Measurements from ENCODE around the gene TRPM8.
"Not testable (repeated sequence)": the region's sequence is repeated elsewhere in the genome, so short reads cannot be mapped to it uniquely, and the experiment has no call there.

Gene TRPM8

DNA sequence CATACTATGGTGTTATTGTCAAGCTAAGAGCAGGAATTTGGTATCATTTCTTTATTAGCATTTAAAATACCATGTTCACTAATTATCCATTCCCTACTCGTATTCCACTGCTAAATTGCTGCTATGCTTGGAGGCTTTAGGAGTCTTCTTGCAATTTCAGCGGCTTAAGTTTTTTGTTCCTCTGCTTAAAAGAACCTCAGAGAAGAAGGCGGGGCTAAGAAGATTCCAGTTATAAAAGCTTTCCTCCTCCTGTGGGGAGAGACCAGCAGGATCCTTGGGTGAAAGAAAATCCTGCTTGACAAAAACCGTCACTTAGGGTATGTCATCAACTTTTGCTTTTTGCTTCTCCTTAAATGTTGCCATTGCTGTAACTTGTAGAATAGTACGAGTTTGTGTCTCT, at the start of gene TRPM8:
Gene TRPM8 (plus strand): TSS at position 258 of the 400 bp plus-strand sequence. CDS start 9,165 bp downstream, outside the sequence.
- H3K27me3 ChIP-seq (ENCODE audit: control insufficient read depth in 1 of 2, insufficient read depth in 2 of 2, low read length in 2 of 2), result no peaks in the 10 kb centered on the region

DNA sequence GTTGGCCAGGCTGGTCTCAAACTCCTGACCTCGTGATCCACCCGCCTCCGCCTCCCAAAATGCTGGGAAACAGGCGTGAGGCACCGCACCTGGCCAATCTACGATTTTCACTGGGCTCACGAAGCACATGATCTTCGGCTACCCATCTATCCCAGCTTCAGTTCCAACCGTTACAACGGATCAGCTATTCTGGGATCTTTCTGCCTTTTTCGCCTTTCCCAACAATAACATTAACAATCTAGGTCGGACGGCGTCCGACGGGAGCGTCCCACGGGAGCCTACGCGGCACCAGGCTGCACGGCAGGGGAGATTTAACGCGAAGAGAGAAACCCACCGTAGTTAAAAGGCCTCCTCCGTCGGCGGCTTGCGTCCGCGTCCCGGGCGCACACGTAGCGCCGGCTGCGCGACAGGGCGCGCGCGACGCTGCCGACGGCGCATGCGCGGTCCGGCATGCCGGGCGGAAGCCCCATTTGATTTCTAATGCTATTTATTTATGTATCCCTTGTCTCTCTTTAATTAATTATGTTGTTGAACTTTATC, 49.1 kb upstream of the TRPM8 start, which contains the start of gene MSL3B:
Gene MSL3B (minus strand): TSS at position 394 of the 540 bp plus-strand sequence.
- H3K27me3 ChIP-seq (ENCODE audit: control insufficient read depth in 1 of 2, insufficient read depth in 2 of 2, low read length in 2 of 2), result peaks cover 0 to 4% of the 10 kb centered on the region in 2 donors
- H3K9ac ChIP-seq (ENCODE audit: low read length), result no peak within 1 kb of the TSS
- H3K4me1 ChIP-seq (ENCODE audit: insufficient read depth, low read length), result no peaks in the 10 kb centered on the region
- no peak within 1 kb of the TSS for H3K27ac ChIP-seq (ENCODE audit: low read depth, low read length)
- H3K9me3 ChIP-seq (ENCODE audit: low read length), result no peaks in the 10 kb centered on the region
- H3K4me3 ChIP-seq (ENCODE audit: low read depth in 1 of 2, low read length in 2 of 2), result peak within 1 kb of the TSS; percentile 61
- no peaks in the 10 kb centered on the region for H3K36me3 ChIP-seq (ENCODE audit: insufficient read depth, low read length)

More for the DNA sequence above, at the start of gene TRPM8:
- Histone ChIP-seq H3K4me1 (ENCODE audit: insufficient read depth, low read length) (no peaks in the 10 kb centered on the region), H3K4me3 (ENCODE audit: low read depth in 1 of 2, low read length in 2 of 2) (no peak within 1 kb of the TSS), H3K9ac (ENCODE audit: low read length) (no peak within 1 kb of the TSS), H3K36me3 (ENCODE audit: insufficient read depth, low read length) (no peaks in the 10 kb centered on the region), H3K9me3 (ENCODE audit: low read length) (no peaks in the 10 kb centered on the region), H3K27ac (ENCODE audit: low read depth, low read length) (no peak within 1 kb of the TSS)

DNA sequence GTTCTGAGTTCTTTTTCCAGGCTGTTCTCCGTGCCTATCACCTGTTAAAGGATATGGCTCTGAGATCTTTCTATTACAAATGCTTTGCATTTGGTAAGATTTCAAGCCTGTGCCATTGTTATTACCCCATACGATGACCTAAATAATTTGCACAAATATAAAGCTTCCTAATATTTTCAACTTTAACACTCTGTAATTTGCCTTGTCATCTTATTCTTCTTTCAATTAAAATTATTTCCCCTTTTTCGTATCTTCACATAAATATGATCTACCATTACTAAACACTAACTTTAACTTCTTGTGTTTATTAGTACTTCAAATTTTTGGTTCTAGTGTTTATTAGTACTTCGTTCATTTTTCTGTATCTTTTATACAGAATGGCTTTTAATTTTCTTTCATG, 45.7 kb upstream of the TRPM8 start:
- no peaks in the 10 kb centered on the region for H3K9me3 ChIP-seq (ENCODE audit: low read length)
- H3K36me3 ChIP-seq (ENCODE audit: insufficient read depth, low read length), result no peaks in the 10 kb centered on the region
- no peak overlapping the region for H3K9ac ChIP-seq (ENCODE audit: low read length)
- H3K4me3 ChIP-seq (ENCODE audit: low read depth in 1 of 2, low read length in 2 of 2), result no peak overlapping the region
- no peak overlapping the region for H3K27ac ChIP-seq (ENCODE audit: low read depth, low read length)
- no peaks in the 10 kb centered on the region for H3K4me1 ChIP-seq (ENCODE audit: insufficient read depth, low read length)
- H3K27me3 ChIP-seq (ENCODE audit: control insufficient read depth in 1 of 2, insufficient read depth in 2 of 2, low read length in 2 of 2), result peaks cover 0 to 4% of the 10 kb centered on the region in 2 donors

- not testable (repeated sequence) for H3K4me1 ChIP-seq (ENCODE audit: insufficient read depth, low read length); H3K27me3 ChIP-seq (ENCODE audit: control insufficient read depth in 1 of 2, insufficient read depth in 2 of 2, low read length in 2 of 2); H3K4me3 ChIP-seq (ENCODE audit: low read depth in 1 of 2, low read length in 2 of 2); H3K9ac ChIP-seq (ENCODE audit: low read length); H3K27ac ChIP-seq (ENCODE audit: low read depth, low read length); H3K9me3 ChIP-seq (ENCODE audit: low read length); H3K36me3 ChIP-seq (ENCODE audit: insufficient read depth, low read length)
Measured at GRCh38 chr2:233872125-233872524, 45.0 kb upstream of the TRPM8 start.

DNA sequence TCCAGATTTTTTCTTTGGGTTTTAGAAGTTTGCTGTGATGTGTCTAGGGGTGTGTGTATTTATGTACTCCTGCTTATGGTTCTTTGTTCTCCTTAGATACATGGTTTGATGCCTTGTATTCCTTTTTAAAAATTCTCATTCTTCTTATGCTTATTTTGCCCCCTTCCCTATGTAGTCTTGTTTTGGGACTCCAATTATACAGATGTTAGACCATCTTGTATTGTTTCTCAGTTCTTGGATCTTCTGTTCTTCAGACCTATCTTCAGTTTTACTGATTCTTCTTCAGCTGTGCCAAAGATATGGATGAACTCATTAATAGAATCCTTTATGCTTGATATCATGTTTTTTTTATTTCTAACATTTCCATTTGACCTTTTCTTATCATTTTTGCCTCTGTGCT, 34.8 kb upstream of the TRPM8 start:
- Histone ChIP-seq H3K36me3 (ENCODE audit: insufficient read depth, low read length) (no peaks in the 10 kb centered on the region), H3K9me3 (ENCODE audit: low read length) (no peaks in the 10 kb centered on the region), H3K27ac (ENCODE audit: low read depth, low read length) (no peak overlapping the region), H3K4me1 (ENCODE audit: insufficient read depth, low read length) (no peaks in the 10 kb centered on the region), H3K9ac (ENCODE audit: low read length) (no peak overlapping the region), H3K27me3 (ENCODE audit: control insufficient read depth in 1 of 2, insufficient read depth in 2 of 2, low read length in 2 of 2) (no peaks in the 10 kb centered on the region), H3K4me3 (ENCODE audit: low read depth in 1 of 2, low read length in 2 of 2) (no peak overlapping the region)

- no peak overlapping the region for H3K27ac ChIP-seq (ENCODE audit: low read depth, low read length)
- H3K4me3 ChIP-seq (ENCODE audit: low read depth in 1 of 2, low read length in 2 of 2), result no peak overlapping the region
- no peak overlapping the region for H3K9ac ChIP-seq (ENCODE audit: low read length)
- H3K4me1 ChIP-seq (ENCODE audit: insufficient read depth, low read length), result no peaks in the 10 kb centered on the region
- no peaks in the 10 kb centered on the region for H3K9me3 ChIP-seq (ENCODE audit: low read length)
- no peaks in the 10 kb centered on the region for H3K36me3 ChIP-seq (ENCODE audit: insufficient read depth, low read length)
- H3K27me3 ChIP-seq (ENCODE audit: control insufficient read depth in 1 of 2, insufficient read depth in 2 of 2, low read length in 2 of 2), result no peaks in the 10 kb centered on the region
Measured at GRCh38 chr2:233892793-233893192, 24.4 kb upstream of the TRPM8 start.

DNA sequence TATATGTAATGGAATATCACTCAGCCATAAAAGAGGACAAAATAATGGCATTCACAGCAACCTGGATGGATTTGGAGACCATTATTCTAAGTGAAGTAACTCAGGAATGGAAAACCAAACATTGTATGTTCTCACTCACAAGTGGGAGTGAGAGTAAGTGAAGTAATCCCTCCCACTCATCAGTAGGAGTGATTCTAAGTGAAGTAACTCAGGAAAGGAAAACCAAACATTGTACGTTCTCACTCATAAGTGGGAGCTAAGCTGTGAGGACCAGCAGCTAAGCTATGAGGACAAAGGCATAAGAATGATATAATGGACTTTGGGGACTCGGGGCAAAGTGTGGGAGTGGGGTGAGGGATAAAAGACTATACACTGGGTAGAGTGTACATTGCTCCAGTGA, 20.9 kb upstream of the TRPM8 start:
- not testable (repeated sequence) for H3K27me3 ChIP-seq (ENCODE audit: control insufficient read depth in 1 of 2, insufficient read depth in 2 of 2, low read length in 2 of 2); H3K9ac ChIP-seq (ENCODE audit: low read length); H3K4me1 ChIP-seq (ENCODE audit: insufficient read depth, low read length); H3K36me3 ChIP-seq (ENCODE audit: insufficient read depth, low read length); H3K27ac ChIP-seq (ENCODE audit: low read depth, low read length); H3K4me3 ChIP-seq (ENCODE audit: low read depth in 1 of 2, low read length in 2 of 2); H3K9me3 ChIP-seq (ENCODE audit: low read length)

DNA sequence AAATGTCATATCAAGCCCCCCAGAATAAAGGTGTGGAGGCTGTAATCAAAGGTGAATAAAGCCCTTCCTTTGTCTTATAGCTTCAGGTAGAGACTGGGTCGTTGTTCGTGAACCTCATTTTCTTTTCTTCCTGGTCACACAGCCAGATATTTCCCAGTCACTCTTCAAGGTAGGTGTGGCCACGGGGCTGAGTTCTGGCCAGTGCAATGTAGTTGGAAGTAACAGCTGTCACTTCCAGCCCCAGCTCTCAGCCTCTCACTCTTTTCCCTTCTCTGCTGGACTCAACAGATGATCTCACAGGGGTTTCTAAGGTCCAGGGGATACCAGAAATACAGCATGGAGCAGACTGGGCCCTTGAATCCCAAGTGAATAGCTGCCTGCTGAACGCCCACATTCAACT, 15.8 kb upstream of the TRPM8 start:
- Histone ChIP-seq H3K9ac (ENCODE audit: low read length) (no peak overlapping the region), H3K36me3 (ENCODE audit: insufficient read depth, low read length) (no peaks in the 10 kb centered on the region), H3K27ac (ENCODE audit: low read depth, low read length) (no peak overlapping the region), H3K4me3 (ENCODE audit: low read depth in 1 of 2, low read length in 2 of 2) (no peak overlapping the region), H3K9me3 (ENCODE audit: low read length) (no peaks in the 10 kb centered on the region), H3K4me1 (ENCODE audit: insufficient read depth, low read length) (no peaks in the 10 kb centered on the region), H3K27me3 (ENCODE audit: control insufficient read depth in 1 of 2, insufficient read depth in 2 of 2, low read length in 2 of 2) (no peaks in the 10 kb centered on the region)

GRCh38 chr2:233901884-233902283, 15.3 kb upstream of the TRPM8 start:
- no peak overlapping the region for H3K9ac ChIP-seq (ENCODE audit: low read length)
- H3K9me3 ChIP-seq (ENCODE audit: low read length), result no peaks in the 10 kb centered on the region
- no peak overlapping the region for H3K4me3 ChIP-seq (ENCODE audit: low read depth in 1 of 2, low read length in 2 of 2)
- no peak overlapping the region for H3K27ac ChIP-seq (ENCODE audit: low read depth, low read length)
- no peaks in the 10 kb centered on the region for H3K4me1 ChIP-seq (ENCODE audit: insufficient read depth, low read length)
- no peaks in the 10 kb centered on the region for H3K27me3 ChIP-seq (ENCODE audit: control insufficient read depth in 1 of 2, insufficient read depth in 2 of 2, low read length in 2 of 2)
- H3K36me3 ChIP-seq (ENCODE audit: insufficient read depth, low read length), result no peaks in the 10 kb centered on the region

GRCh38 chr2:233905945-233906344, 11.2 kb upstream of the TRPM8 start:
- no peak overlapping the region for H3K27ac ChIP-seq (ENCODE audit: low read depth, low read length)
- H3K4me1 ChIP-seq (ENCODE audit: insufficient read depth, low read length), result no peaks in the 10 kb centered on the region
- H3K27me3 ChIP-seq (ENCODE audit: control insufficient read depth in 1 of 2, insufficient read depth in 2 of 2, low read length in 2 of 2), result no peaks in the 10 kb centered on the region
- no peaks in the 10 kb centered on the region for H3K9me3 ChIP-seq (ENCODE audit: low read length)
- H3K36me3 ChIP-seq (ENCODE audit: insufficient read depth, low read length), result no peaks in the 10 kb centered on the region
- H3K9ac ChIP-seq (ENCODE audit: low read length), result no peak overlapping the region
- H3K4me3 ChIP-seq (ENCODE audit: low read depth in 1 of 2, low read length in 2 of 2), result no peak overlapping the region

GRCh38 chr2:233907627-233908026, 9.5 kb upstream of the TRPM8 start:
- Histone ChIP-seq H3K4me1 (ENCODE audit: insufficient read depth, low read length) (no peaks in the 10 kb centered on the region), H3K27me3 (ENCODE audit: control insufficient read depth in 1 of 2, insufficient read depth in 2 of 2, low read length in 2 of 2) (no peaks in the 10 kb centered on the region), H3K9me3 (ENCODE audit: low read length) (no peaks in the 10 kb centered on the region), H3K9ac (ENCODE audit: low read length) (no peak overlapping the region), H3K4me3 (ENCODE audit: low read depth in 1 of 2, low read length in 2 of 2) (no peak overlapping the region), H3K27ac (ENCODE audit: low read depth, low read length) (no peak overlapping the region), H3K36me3 (ENCODE audit: insufficient read depth, low read length) (no peaks in the 10 kb centered on the region)

GRCh38 chr2:233912691-233913423, 4.3 kb upstream of the TRPM8 start:
- no peak overlapping the region for H3K27ac ChIP-seq (ENCODE audit: low read depth, low read length)
- no peak overlapping the region for H3K9ac ChIP-seq (ENCODE audit: low read length)
- no peaks in the 10 kb centered on the region for H3K9me3 ChIP-seq (ENCODE audit: low read length)
- H3K4me1 ChIP-seq (ENCODE audit: insufficient read depth, low read length), result no peaks in the 10 kb centered on the region
- H3K4me3 ChIP-seq (ENCODE audit: low read depth in 1 of 2, low read length in 2 of 2), result no peak overlapping the region
- no peaks in the 10 kb centered on the region for H3K36me3 ChIP-seq (ENCODE audit: insufficient read depth, low read length)
- H3K27me3 ChIP-seq (ENCODE audit: control insufficient read depth in 1 of 2, insufficient read depth in 2 of 2, low read length in 2 of 2), result no peaks in the 10 kb centered on the region
